HEK293T (cell line): ENCODE results near the gene PANX2.

Experiments used
- CTCF ChIA-PET: fragments of 350-600 bp; formaldehyde crosslinking; extraction: SDS; loops from one replicate; lab custom pipeline; 2021; ENCODE audit warnings: antibody characterized with exemption, inconsistent platforms; lab: Yijun Ruan, JAX
- POLR2A ChIA-PET: fragments of 350-600 bp; formaldehyde crosslinking; extraction: SDS; loops from one replicate; lab custom pipeline; 2020; ENCODE audit warnings: antibody characterized with exemption, inconsistent platforms; lab: Yijun Ruan, JAX
- DNase-seq: peaks from one replicate; pipeline ENCODE4 v3.0.0; 2012; ENCODE audit warnings: mixed read lengths; ENCODE audit errors: extremely low spot score
- ARNT ChIP-seq: fragments of 450-650 bp; IDR thresholded peaks from 2 replicates; pipeline ENCODE4 v1.6.1; 2017; ENCODE audit warnings: mild to moderate bottlenecking
- BHLHE40 ChIP-seq: fragments of 450-650 bp; IDR thresholded peaks from 2 replicates; pipeline ENCODE4 v1.6.1; 2016; ENCODE audit warnings: mild to moderate bottlenecking, moderate library complexity, borderline replicate concordance
- CTBP1 ChIP-seq: fragments of 450-650 bp; IDR thresholded peaks from 2 replicates; pipeline ENCODE4 v1.6.1; 2016; ENCODE audit warnings: borderline replicate concordance
- ELF4 ChIP-seq: fragments of 450-650 bp; IDR thresholded peaks from 2 replicates; pipeline ENCODE4 v1.6.1; 2017; ENCODE audit warnings: antibody characterized with exemption
- FOXA1 ChIP-seq: fragments of 450-650 bp; IDR thresholded peaks from 2 replicates; pipeline ENCODE4 v1.6.1; 2016; ENCODE audit warnings: mild to moderate bottlenecking
- FOXK2 ChIP-seq: fragments of 450-650 bp; IDR thresholded peaks from 2 replicates; pipeline ENCODE4 v1.6.1; 2016; ENCODE audit warnings: mild to moderate bottlenecking
- FOXM1 ChIP-seq: fragments of 450-650 bp; IDR thresholded peaks from 2 replicates; pipeline ENCODE4 v1.6.1; 2017; ENCODE audit warnings: mild to moderate bottlenecking, borderline replicate concordance
- HDGF ChIP-seq: fragments of 450-650 bp; IDR thresholded peaks from 2 replicates; pipeline ENCODE4 v1.6.1; 2017; ENCODE audit warnings: antibody characterized with exemption, borderline replicate concordance
- L3MBTL2 ChIP-seq: fragments of 450-650 bp; conservative IDR thresholded peaks from 2 replicates; pipeline ENCODE4 v1.6.1; 2016; ENCODE audit warnings: mild to moderate bottlenecking
- LEF1 ChIP-seq: fragments of 450-650 bp; IDR thresholded peaks from 2 replicates; pipeline ENCODE4 v1.6.1; 2017; ENCODE audit warnings: mild to moderate bottlenecking, borderline replicate concordance
- NFRKB ChIP-seq: fragments of 450-650 bp; IDR thresholded peaks from 2 replicates; pipeline ENCODE4 v1.6.1; 2016; ENCODE audit warnings: mild to moderate bottlenecking, moderate library complexity
- SP1 ChIP-seq: fragments of 450-650 bp; IDR thresholded peaks from 2 replicates; pipeline ENCODE4 v1.6.1; 2017
- SUZ12 ChIP-seq: fragments of 450-650 bp; IDR thresholded peaks from 2 replicates; pipeline ENCODE4 v1.6.1; 2016; ENCODE audit warnings: mild to moderate bottlenecking
- TARDBP ChIP-seq: fragments of 450-650 bp; IDR thresholded peaks from 2 replicates; pipeline ENCODE4 v1.6.1; 2016
- ZNF384 ChIP-seq: fragments of 450-650 bp; IDR thresholded peaks from 2 replicates; pipeline ENCODE4 v1.6.1; 2016
- TF ChIP-seq, protein P1 (sequence below): fragments of 450-650 bp; IDR thresholded peaks from 2 replicates; pipeline ENCODE4 v1.6.1; 2016

PANX2 gene

DNA sequence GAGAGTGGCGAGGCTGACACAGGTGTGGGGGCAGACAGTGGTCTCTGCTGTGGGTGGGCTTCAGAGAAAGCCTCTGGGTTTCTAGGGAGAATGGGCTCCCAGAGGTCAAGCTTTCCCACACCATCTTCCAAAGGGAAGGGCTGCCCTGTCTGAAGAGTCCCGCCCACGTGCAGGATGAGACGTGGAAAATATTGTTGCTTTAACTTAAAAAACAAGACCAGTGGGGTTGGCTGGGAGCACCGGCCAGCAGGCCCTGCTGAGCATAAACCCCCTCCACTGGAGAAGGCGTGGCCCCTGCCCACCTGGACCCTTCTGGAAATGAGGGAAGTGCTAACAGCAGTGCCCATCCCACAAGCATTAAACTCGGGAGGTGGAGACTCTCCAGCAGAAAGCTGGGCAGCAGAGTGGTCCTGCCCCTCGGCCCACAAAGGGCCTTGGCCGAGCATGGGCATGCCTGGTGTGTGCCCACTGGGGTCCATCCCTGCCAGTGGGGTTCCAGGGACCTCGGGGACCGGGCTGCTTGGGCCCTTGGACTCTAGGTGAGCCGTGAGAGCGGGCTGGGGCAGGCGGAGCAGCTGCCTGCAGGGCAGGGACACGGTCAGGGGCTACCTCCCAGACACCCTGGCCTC is 45.6 kb downstream of the PANX2 start:
- ChIA-PET CTCF (no interaction called here), POLR2A (no interaction called here)

DNA sequence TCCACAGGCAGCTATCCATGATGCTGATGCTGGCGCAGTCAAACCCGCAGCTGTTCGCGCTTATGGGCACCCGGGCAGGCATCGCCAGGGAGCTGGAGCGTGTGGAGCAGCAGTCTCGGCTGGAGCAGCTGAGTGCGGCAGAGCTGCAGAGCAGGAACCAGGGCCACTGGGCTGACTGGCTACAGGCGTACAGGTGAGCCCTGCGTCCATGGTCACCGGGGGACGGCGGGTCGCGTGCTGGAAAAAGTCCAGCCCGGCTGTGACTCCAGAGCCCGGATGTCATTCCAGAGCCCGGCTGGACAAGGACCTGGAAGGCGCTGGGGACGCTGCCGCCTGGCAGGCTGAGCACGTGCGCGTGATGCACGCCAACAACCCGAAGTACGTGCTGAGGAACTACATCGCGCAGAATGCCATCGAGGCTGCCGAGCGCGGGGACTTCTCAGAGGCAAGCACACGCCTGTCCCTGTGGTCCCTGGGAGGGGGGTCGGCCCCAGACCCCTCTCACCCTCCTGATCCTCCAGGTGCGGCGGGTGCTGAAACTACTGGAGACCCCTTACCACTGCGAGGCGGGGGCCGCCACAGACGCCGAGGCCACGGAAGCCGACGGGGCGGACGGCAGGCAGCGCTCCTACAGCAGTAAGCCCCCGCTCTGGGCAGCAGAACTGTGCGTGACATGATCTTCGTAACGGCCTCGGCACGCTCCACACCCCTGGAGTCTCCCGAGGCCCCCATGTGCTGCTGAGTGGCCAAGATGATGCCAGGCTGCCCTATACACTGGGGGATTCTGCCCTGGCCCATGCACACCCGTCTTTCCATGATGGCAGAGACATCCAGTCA is 46.4 kb downstream of the PANX2 start:
- CTCF ChIA-PET = no interaction called here
- TF ChIP-seq ELF4 (no peak), SP1 (no peak), L3MBTL2 (no peak), TARDBP (no peak), FOXM1 (no peak), ARNT (no peak), SUZ12 (no peak), BHLHE40 (no peak), HDGF (no peak), FOXK2 (no peak), ZNF384 (no peak), NFRKB (no peak), CTBP1 (no peak), FOXA1 (no peak), LEF1 (no peak)
- TF ChIP-seq, protein P1, sequence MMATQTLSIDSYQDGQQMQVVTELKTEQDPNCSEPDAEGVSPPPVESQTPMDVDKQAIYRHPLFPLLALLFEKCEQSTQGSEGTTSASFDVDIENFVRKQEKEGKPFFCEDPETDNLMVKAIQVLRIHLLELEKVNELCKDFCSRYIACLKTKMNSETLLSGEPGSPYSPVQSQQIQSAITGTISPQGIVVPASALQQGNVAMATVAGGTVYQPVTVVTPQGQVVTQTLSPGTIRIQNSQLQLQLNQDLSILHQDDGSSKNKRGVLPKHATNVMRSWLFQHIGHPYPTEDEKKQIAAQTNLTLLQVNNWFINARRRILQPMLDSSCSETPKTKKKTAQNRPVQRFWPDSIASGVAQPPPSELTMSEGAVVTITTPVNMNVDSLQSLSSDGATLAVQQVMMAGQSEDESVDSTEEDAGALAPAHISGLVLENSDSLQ = no peak
- POLR2A ChIA-PET = no interaction called here
- DNase-seq = no peak

More for the DNA sequence above, 45.6 kb downstream of the PANX2 start:
- DNase-seq = no peak
- TF ChIP-seq HDGF (no peak), NFRKB (no peak), ARNT (no peak), ZNF384 (no peak), BHLHE40 (no peak), ELF4 (no peak), LEF1 (no peak), FOXM1 (no peak), CTBP1 (no peak), FOXA1 (no peak), SUZ12 (no peak), FOXK2 (no peak), TARDBP (no peak), L3MBTL2 (no peak), SP1 (no peak)
- TF ChIP-seq, protein P1 = no peak

DNA sequence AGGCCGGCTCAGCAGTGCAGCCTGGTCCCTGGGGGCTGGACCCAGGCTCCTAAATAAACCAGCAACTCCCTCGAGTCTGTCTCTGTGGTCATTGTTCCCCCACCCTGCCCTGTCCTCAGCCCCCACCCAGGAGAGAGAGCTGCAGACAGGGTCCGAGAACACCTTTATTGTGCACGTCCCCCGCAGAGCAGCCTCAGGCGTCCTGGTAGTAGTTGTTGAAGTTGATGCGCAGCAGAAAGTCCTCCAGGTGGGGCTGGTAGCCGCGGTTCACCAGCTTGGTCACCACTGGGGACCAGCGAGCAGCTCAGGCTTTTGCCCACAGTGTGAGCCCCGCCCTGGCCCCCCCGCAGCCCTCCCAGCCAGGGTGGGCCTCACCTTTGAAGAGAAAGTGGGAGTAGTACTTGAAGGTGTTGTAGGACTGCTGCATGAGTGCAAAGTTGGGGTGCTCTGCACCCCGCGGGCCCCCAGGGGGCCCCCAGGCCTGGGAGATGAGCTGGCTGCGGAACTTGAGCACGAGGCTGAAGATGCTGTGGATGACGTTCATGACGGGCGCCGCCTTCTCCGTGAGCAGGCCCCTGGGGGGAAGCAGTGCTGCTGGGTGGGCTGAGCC is 47.1 kb downstream of the PANX2 start:
- DNase-seq = no peak
- CTCF ChIA-PET = no interaction called here
- POLR2A ChIA-PET = no interaction called here
- TF ChIP-seq FOXK2 (no peak), CTBP1 (no peak), SP1 (no peak), ARNT (no peak), FOXA1 (no peak), ZNF384 (no peak), ELF4 (no peak), BHLHE40 (no peak), HDGF (no peak), SUZ12 (no peak), FOXM1 (no peak)
- TF ChIP-seq, protein P1 = no peak

GRCh38 chr22:50218153-50218995 is 47.8 kb downstream of the PANX2 start:
- TF ChIP-seq FOXA1 (no peak), ARNT (no peak), L3MBTL2 (no peak), CTBP1 (no peak), LEF1 (no peak), FOXM1 (no peak), ELF4 (no peak), SP1 (no peak), NFRKB (no peak), FOXK2 (no peak), SUZ12 (no peak), TARDBP (no peak), HDGF (no peak), ZNF384 (no peak), BHLHE40 (no peak)
- TF ChIP-seq, protein P1 = no peak
- DNase-seq = no peak
- CTCF ChIA-PET = no interaction called here
- POLR2A ChIA-PET = no interaction called here
